CD14-positive monocyte (primary cell): ENCODE results near the gene AMOTL1. TPM values are rescaled to one million over a fixed set of nuclear protein-coding genes. Genes with fewer than 3 reads are reported as not detected.

Experiments
- DNase-seq, 3 donors: peaks; one replicate each; pipeline ENCODE4 v3.0.0-alpha.2; 2011 to 2022
- H2AFZ ChIP-seq: 2 replicates; pipeline ENCODE4 v1.6.0; 2012; ENCODE audit warnings: mild to moderate bottlenecking, low read depth, low read length, inconsistent platforms; ENCODE audit not compliant: insufficient read depth, poor library complexity, severe bottlenecking
- H3K27ac ChIP-seq, 2 donors: 1 replicate in 1 of 2; 2 replicates in 1 of 2; pipeline ENCODE4 v1.5.1; 2012 to 2013; ENCODE audit warnings: low read length in 2 of 2, control low read depth in 1 of 2, inconsistent platforms in 1 of 2, low read depth in 1 of 2, mild to moderate bottlenecking in 1 of 2
- H3K27me3 ChIP-seq, 2 donors: one replicate each; pipeline versions ENCODE4 v1.6.0 to v1.6.1; 2011 to 2013; ENCODE audit warnings: low read length in 2 of 2; ENCODE audit not compliant: control insufficient read depth in 2 of 2, insufficient read depth in 2 of 2
- H3K36me3 ChIP-seq, 2 donors: replicated peaks in 1 of 2; 1 replicate in 1 of 2; 2 replicates in 1 of 2; pipeline versions ENCODE4 v1.5.1 to v1.6.1; 2012 to 2013; ENCODE audit warnings: low read length in 2 of 2, control low read depth in 1 of 2, inconsistent platforms in 1 of 2, mild to moderate bottlenecking in 1 of 2; ENCODE audit not compliant: insufficient read depth in 2 of 2, control insufficient read depth in 1 of 2
- H3K4me1 ChIP-seq, 2 donors: 1 replicate in 1 of 2; 2 replicates in 1 of 2; pipeline versions ENCODE4 v1.5.1 to v1.6.1; 2012 to 2013; ENCODE audit warnings: low read length in 2 of 2, control low read depth in 1 of 2, inconsistent platforms in 1 of 2, mild to moderate bottlenecking in 1 of 2, moderate library complexity in 1 of 2; ENCODE audit not compliant: insufficient read depth in 2 of 2, control insufficient read depth in 1 of 2
- H3K4me2 ChIP-seq: replicated peaks from 2 replicates; pipeline ENCODE3; 2012; ENCODE audit warnings: low read length, moderate library complexity, mild to moderate bottlenecking; ENCODE audit not compliant: poor library complexity, severe bottlenecking; ENCODE audit errors: extremely low read depth
- H3K4me3 ChIP-seq, 3 experiments: fragments of 200-600 bp in 1 of 3; sonication (generic) in 1 of 3; replicated peaks in 1 of 3; 1 replicate in 2 of 3; 2 replicates in 1 of 3; pipeline ENCODE4 v1.5.1; 2011 to 2013; ENCODE audit warnings: low read length in 3 of 3, mild to moderate bottlenecking in 3 of 3, control low read depth in 2 of 3, low read depth in 2 of 3, inconsistent platforms in 1 of 3, moderate library complexity in 1 of 3
- H3K79me2 ChIP-seq: 2 replicates; pipeline ENCODE4 v1.6.0; 2012; ENCODE audit warnings: mild to moderate bottlenecking, control low read depth, inconsistent platforms, low read length, moderate library complexity; ENCODE audit not compliant: insufficient read depth
- H3K9ac ChIP-seq: 2 replicates; pipeline ENCODE4 v1.6.0; 2017; ENCODE audit warnings: low read length, mild to moderate bottlenecking; ENCODE audit not compliant: insufficient read depth, poor library complexity, severe bottlenecking
- H3K9me3 ChIP-seq, 2 donors: replicated peaks in 1 of 2; 1 replicate in 1 of 2; 2 replicates in 1 of 2; pipeline versions ENCODE4 v1.5.1 to v1.6.1; 2012 to 2013; ENCODE audit warnings: low read length in 2 of 2, control low read depth in 1 of 2; ENCODE audit not compliant: control insufficient read depth in 1 of 2, insufficient read depth in 1 of 2
- H4K20me1 ChIP-seq: 2 replicates; pipeline ENCODE4 v1.6.0; 2012; ENCODE audit warnings: mild to moderate bottlenecking, low read length, control low read depth, moderate library complexity; ENCODE audit not compliant: insufficient read depth
- H3K27ac Mint-ChIP-seq, 7 donors: one replicate each; pipeline ENCODE4 v1.8.0; 2020; ENCODE audit warnings: mild to moderate bottlenecking in 7 of 7, mixed read lengths in 7 of 7, moderate library complexity in 6 of 7, inconsistent platforms in 2 of 7
- H3K27me3 Mint-ChIP-seq, 3 donors: one replicate each; pipeline ENCODE4 v1.8.0; 2021 to 2022; ENCODE audit warnings: low read depth in 3 of 3, mild to moderate bottlenecking in 3 of 3, mixed read lengths in 3 of 3, moderate library complexity in 3 of 3, inconsistent platforms in 1 of 3
- H3K36me3 Mint-ChIP-seq, 2 donors: one replicate each; pipeline ENCODE4 v1.8.0; 2020; ENCODE audit warnings: mixed read lengths in 2 of 2, inconsistent platforms in 1 of 2, mild to moderate bottlenecking in 1 of 2
- H3K4me1 Mint-ChIP-seq: one replicate; pipeline ENCODE4 v1.8.0; 2020; ENCODE audit warnings: mild to moderate bottlenecking, mixed read lengths
- H3K4me3 Mint-ChIP-seq, 2 donors: one replicate each; pipeline ENCODE4 v1.8.0; 2020; ENCODE audit warnings: mild to moderate bottlenecking in 2 of 2, mixed read lengths in 2 of 2, moderate library complexity in 1 of 2
- H3K9me3 Mint-ChIP-seq, 7 donors: one replicate each; pipeline ENCODE4 v1.8.0; 2020 to 2022; ENCODE audit warnings: mixed read lengths in 7 of 7, mild to moderate bottlenecking in 6 of 7, moderate library complexity in 6 of 7, inconsistent platforms in 2 of 7
- WGBS: methylation state at CpG from one replicate; pipeline ENCODE4 v1.1.5; 2013; ENCODE audit warnings: missing lambda C conversion rate; ENCODE audit not compliant: insufficient coverage; 5-methylcytosine and 5-hydroxymethylcytosine counted together
- intact Hi-C, 2 donors: fragments of 100-400 bp; cut with micrococcal nuclease; formaldehyde crosslinking; loops; one replicate each; pipeline versions ENCODE4 v1.15.0 to v1.15.1; 2023
- polyA plus RNA-seq, 3 donors: library from polyadenylated mRNA; depleted of rRNA in 1 of 3; unstranded in 2 of 3; stranded (reverse) in 1 of 3; fragments of 300-500 nt in 2 of 3; fragments of >200 nt in 1 of 3; fragmentation: Illumina TruSeq in 2 of 3; gene quantifications; 1 replicate in 2 of 3; 2 replicates in 1 of 3; pipeline ENCODE4 v1.2.3, GENCODE V29; 2012 to 2021
- TF ChIP-seq, protein P1 (sequence below): fragments of 200-600 bp; IDR thresholded peaks from one replicate; pipeline ENCODE4 v1.8.0; 2022; ENCODE audit warnings: antibody characterized with exemption, mild to moderate bottlenecking

AMOTL1 gene
- polyA plus RNA-seq, 3 donors: 0.41 to 0.66 (median 0.46) TPM

DNA sequence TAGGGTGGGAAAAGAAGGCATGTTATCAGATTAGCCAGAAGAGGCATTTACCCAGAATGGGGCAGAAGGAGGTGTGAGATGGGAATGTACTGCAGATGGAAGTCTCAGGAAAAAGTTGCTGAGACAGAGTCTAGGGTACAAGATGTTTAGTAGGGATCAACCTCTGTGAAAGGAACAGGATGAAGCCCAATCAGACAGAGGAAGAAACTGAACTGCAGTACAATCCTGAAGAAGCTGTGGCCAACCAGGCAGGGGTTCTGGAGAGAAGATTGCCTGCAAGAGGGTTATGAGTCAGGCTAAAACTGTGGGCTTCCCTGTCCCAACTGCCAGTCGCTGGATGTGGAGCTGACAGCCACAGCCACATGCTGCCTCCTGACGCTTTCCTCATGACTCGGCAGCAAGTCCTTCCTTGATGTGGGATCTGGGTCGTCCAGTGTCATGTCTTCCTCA lies 141.2 kb downstream of the AMOTL1 start:
- Mint-ChIP-seq H3K4me3 (no peak overlapping the region), H3K36me3 (no peaks in the 10 kb centered on the region), H3K4me1 (no peaks in the 10 kb centered on the region), H3K27me3 (peaks cover 0 to 3% (median 0%) of the 10 kb centered on the region in 3 donors), H3K9me3 (peaks cover 0 to 3% (median 0%) of the 10 kb centered on the region in 7 donors), H3K27ac (no peak overlapping the region)
- Histone ChIP-seq H3K79me2 (no peaks in the 10 kb centered on the region), H4K20me1 (no peaks in the 10 kb centered on the region), H3K4me3 (no peak overlapping the region), H3K9ac (no peak overlapping the region), H3K9me3 (no peaks in the 10 kb centered on the region), H3K27ac (no peak overlapping the region), H3K27me3 (no peaks in the 10 kb centered on the region), H3K4me1 (no peaks in the 10 kb centered on the region), H3K4me2 (no peak overlapping the region), H3K36me3 (no peaks in the 10 kb centered on the region), H2AFZ (no peak overlapping the region)
- 42% methylated on average over 4 of the region's 4 CpGs for WGBS
- intact Hi-C loops: no loop called here
- DNase-seq: no peak
- TF ChIP-seq, protein P1, sequence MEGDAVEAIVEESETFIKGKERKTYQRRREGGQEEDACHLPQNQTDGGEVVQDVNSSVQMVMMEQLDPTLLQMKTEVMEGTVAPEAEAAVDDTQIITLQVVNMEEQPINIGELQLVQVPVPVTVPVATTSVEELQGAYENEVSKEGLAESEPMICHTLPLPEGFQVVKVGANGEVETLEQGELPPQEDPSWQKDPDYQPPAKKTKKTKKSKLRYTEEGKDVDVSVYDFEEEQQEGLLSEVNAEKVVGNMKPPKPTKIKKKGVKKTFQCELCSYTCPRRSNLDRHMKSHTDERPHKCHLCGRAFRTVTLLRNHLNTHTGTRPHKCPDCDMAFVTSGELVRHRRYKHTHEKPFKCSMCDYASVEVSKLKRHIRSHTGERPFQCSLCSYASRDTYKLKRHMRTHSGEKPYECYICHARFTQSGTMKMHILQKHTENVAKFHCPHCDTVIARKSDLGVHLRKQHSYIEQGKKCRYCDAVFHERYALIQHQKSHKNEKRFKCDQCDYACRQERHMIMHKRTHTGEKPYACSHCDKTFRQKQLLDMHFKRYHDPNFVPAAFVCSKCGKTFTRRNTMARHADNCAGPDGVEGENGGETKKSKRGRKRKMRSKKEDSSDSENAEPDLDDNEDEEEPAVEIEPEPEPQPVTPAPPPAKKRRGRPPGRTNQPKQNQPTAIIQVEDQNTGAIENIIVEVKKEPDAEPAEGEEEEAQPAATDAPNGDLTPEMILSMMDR: no peak

- Histone ChIP-seq H2AFZ (no peak overlapping the region), H3K36me3 (no peaks in the 10 kb centered on the region), H3K9ac (no peak overlapping the region), H3K27me3 (no peaks in the 10 kb centered on the region), H3K79me2 (no peaks in the 10 kb centered on the region), H3K9me3 (no peaks in the 10 kb centered on the region), H3K4me2 (no peak overlapping the region), H4K20me1 (no peaks in the 10 kb centered on the region), H3K27ac (no peak overlapping the region), H3K4me1 (no peaks in the 10 kb centered on the region), H3K4me3 (no peak overlapping the region)
- H3K27ac Mint-ChIP-seq: no peak overlapping the region
- H3K4me1 Mint-ChIP-seq: no peaks in the 10 kb centered on the region
- TF ChIP-seq, protein P1: no peak
- peaks cover 0 to 3% (median 0%) of the 10 kb centered on the region in 7 donors for H3K9me3 Mint-ChIP-seq
- no peak for DNase-seq
- H3K36me3 Mint-ChIP-seq: no peaks in the 10 kb centered on the region
- intact Hi-C loops: no loop called here
- no peak overlapping the region for H3K4me3 Mint-ChIP-seq
- peaks cover 0 to 3% (median 0%) of the 10 kb centered on the region in 3 donors for H3K27me3 Mint-ChIP-seq
- 33% methylated on average over 1 of the region's 3 CpGs for WGBS
These were observed 142.1 kb downstream of the AMOTL1 start for GRCh38 chr11:94910270-94910669.
